Calu3 (cell line): Measurements from ENCODE around the gene PTBP1. TPM values are rescaled to one million over a fixed set of nuclear protein-coding genes. Genes with fewer than 3 reads are reported as not detected.

Experiments used
- BruUV-seq: library from RNA; stranded (reverse); fragments of 400-500 nt; replicated peaks from 2 replicates; lab custom pipeline; 2021; lab: Mats Ljungman, UMichigan
- CTCF ChIA-PET: fragments of 300-600 bp; sonication (Branson Sonifier 250); formaldehyde crosslinking; loops from one replicate; lab custom pipeline; 2022; ENCODE audit warnings: antibody characterized with exemption; lab: Charles Lee
- DNase-seq: peaks from one replicate; pipeline ENCODE4 v3.0.0; 2022
- H3K27ac Mint-ChIP-seq: one replicate; pipeline ENCODE4 v1.8.0; 2022; ENCODE audit warnings: mixed read lengths; ENCODE audit not compliant: unreplicated experiment
- H3K27me3 Mint-ChIP-seq: one replicate; pipeline ENCODE4 v1.8.0; 2022; ENCODE audit warnings: mixed read lengths; ENCODE audit not compliant: unreplicated experiment
- H3K36me3 Mint-ChIP-seq: one replicate; pipeline ENCODE4 v1.8.0; 2022; ENCODE audit warnings: mild to moderate bottlenecking, moderate library complexity, mixed read lengths; ENCODE audit not compliant: insufficient read depth, unreplicated experiment
- H3K4me1 Mint-ChIP-seq: one replicate; pipeline ENCODE4 v1.8.0; 2022; ENCODE audit warnings: mild to moderate bottlenecking, low read depth, mixed read lengths; ENCODE audit not compliant: unreplicated experiment
- H3K4me3 Mint-ChIP-seq: one replicate; pipeline ENCODE4 v1.8.0; 2022; ENCODE audit warnings: mild to moderate bottlenecking, low read depth, moderate library complexity, mixed read lengths; ENCODE audit not compliant: unreplicated experiment
- H3K9me3 Mint-ChIP-seq: one replicate; pipeline ENCODE4 v1.8.0; 2022; ENCODE audit warnings: low read depth, mixed read lengths; ENCODE audit not compliant: unreplicated experiment
- CTCF ChIP-seq: fragments of 200-600 bp; IDR thresholded peaks from one replicate; pipeline ENCODE4 v1.8.0; 2022; ENCODE audit warnings: antibody characterized with exemption; ENCODE audit not compliant: unreplicated experiment
- intact Hi-C: fragments of 100-400 bp; cut with micrococcal nuclease; formaldehyde crosslinking; loops from one replicate; pipeline ENCODE4 v1.10.0; 2022; ENCODE audit not compliant: unreplicated experiment
- total RNA-seq: library from RNA; stranded (reverse); gene quantifications from 2 replicates; pipeline ENCODE4 v1.2.3, GENCODE V29; 2022

PTBP1 gene
- total RNA-seq, 1 experiment from 2014 or later: 409 TPM

- peaks cover 8% of the 10 kb centered on the region for H3K36me3 Mint-ChIP-seq
- H3K4me1 Mint-ChIP-seq: no peaks in the 10 kb centered on the region
- CTCF ChIA-PET: interaction anchor here (0.5 kb wide), 1 partner anchor 372 kb away, joined by 10 read pairs; no protein-coding TSS in a partner anchor
- no peak overlapping the region for H3K4me3 Mint-ChIP-seq
- no peak for DNase-seq
- H3K9me3 Mint-ChIP-seq: no peaks in the 10 kb centered on the region
- H3K27ac Mint-ChIP-seq: no peak overlapping the region
- BruUV-seq: no TSS peak
- intact Hi-C loops: no loop called here
- TF ChIP-seq CTCF: no peak
- H3K27me3 Mint-ChIP-seq: no peaks in the 10 kb centered on the region
Observed at GRCh38 chr19:791567-792305, 5.5 kb upstream of the PTBP1 start.

- peaks cover 14% of the 10 kb centered on the region for H3K36me3 Mint-ChIP-seq
- H3K4me3 Mint-ChIP-seq: no peak overlapping the region
- BruUV-seq: no TSS peak
- no peaks in the 10 kb centered on the region for H3K4me1 Mint-ChIP-seq
- DNase-seq: no peak
- CTCF ChIA-PET: no interaction called here
- H3K27ac Mint-ChIP-seq: no peak overlapping the region
- no peak for TF ChIP-seq CTCF
- intact Hi-C loops: no loop called here
- H3K9me3 Mint-ChIP-seq: no peaks in the 10 kb centered on the region
- no peaks in the 10 kb centered on the region for H3K27me3 Mint-ChIP-seq
Observed at GRCh38 chr19:792306-792885, 4.9 kb upstream of the PTBP1 start.

GRCh38 chr19:793806-794205, 3.4 kb upstream of the PTBP1 start:
- Mint-ChIP-seq H3K27ac (no peak overlapping the region), H3K27me3 (no peaks in the 10 kb centered on the region), H3K4me3 (no peak overlapping the region), H3K4me1 (no peaks in the 10 kb centered on the region), H3K9me3 (no peaks in the 10 kb centered on the region), H3K36me3 (peaks cover 23% of the 10 kb centered on the region)
- CTCF ChIA-PET: no interaction called here
- BruUV-seq: no TSS peak
- intact Hi-C loops: no loop called here
- no peak for DNase-seq
- no peak for TF ChIP-seq CTCF

- intact Hi-C loops: no loop called here
Observed at GRCh38 chr19:795073-795611, 2.1 kb upstream of the PTBP1 start.

More at GRCh38 chr19:795073-795611, 2.1 kb upstream of the PTBP1 start:
- Mint-ChIP-seq H3K4me3 (no peak overlapping the region), H3K9me3 (no peaks in the 10 kb centered on the region), H3K4me1 (peaks cover 6% of the 10 kb centered on the region), H3K27me3 (no peaks in the 10 kb centered on the region), H3K36me3 (peaks cover 36% of the 10 kb centered on the region), H3K27ac (no peak overlapping the region)
- TF ChIP-seq CTCF: no peak
- CTCF ChIA-PET: no interaction called here
- no TSS peak for BruUV-seq
- no peak for DNase-seq
